GM20000 (cell line): ENCODE measurements around the gene TP73.

Experiments
- DNase-seq: peaks from one replicate; pipeline ENCODE4 v3.0.0; 2012; ENCODE audit warnings: low spot score
- TF ChIP-seq, protein P1 (sequence below): IDR thresholded peaks from 2 replicates; pipeline ENCODE4 v1.5.1; 2012; ENCODE audit warnings: mild to moderate bottlenecking, control low read depth; ENCODE audit errors: extremely low read depth, missing control alignments

Gene TP73

DNA sequence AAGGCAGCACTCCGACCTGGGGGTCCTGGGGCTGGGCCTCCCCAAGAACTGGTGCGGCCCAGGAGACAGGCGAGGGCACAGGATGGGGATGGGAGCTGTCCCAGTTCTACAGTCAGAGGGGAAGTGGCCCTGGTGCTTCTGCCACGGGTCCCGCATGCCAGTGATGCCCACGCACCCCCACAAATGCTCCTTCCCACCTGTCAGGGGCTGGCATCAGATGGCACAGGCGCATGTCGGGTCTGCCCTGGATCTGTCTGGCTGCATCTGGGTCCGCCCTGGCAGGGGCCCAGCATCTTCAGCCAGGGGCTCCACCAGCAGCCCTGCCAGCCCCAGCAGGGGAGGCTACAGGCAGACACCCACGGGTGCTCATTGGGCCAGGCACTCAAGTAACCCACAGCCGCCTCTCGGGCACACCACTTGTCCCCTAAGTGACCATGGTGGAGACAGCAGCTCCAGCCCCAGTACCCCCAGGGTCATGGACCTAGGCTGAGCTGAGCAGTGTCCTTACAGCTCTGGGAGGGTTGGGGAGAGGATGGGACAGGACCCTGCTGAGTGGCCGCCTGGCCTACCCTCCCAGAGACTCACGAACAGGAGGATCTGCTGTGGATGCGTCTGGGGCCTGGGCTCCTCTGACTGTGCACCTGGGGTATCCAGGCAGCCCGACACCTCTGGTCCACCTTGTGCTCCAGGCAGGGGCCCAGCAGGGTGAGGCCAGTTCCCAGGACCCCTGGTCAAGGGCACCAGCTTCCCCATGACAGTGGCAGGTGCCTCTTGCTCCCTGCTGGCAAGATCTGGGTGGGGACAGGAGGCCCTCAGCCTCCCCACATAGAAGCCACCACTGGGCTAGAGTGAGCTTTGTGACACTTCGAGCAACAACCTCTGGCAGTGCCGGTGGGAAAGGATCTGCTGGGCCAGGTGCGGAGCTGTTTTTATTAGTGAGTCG is 125.6 kb downstream of the TP73 start:
- DNase-seq = no peak
- TF ChIP-seq, protein P1, sequence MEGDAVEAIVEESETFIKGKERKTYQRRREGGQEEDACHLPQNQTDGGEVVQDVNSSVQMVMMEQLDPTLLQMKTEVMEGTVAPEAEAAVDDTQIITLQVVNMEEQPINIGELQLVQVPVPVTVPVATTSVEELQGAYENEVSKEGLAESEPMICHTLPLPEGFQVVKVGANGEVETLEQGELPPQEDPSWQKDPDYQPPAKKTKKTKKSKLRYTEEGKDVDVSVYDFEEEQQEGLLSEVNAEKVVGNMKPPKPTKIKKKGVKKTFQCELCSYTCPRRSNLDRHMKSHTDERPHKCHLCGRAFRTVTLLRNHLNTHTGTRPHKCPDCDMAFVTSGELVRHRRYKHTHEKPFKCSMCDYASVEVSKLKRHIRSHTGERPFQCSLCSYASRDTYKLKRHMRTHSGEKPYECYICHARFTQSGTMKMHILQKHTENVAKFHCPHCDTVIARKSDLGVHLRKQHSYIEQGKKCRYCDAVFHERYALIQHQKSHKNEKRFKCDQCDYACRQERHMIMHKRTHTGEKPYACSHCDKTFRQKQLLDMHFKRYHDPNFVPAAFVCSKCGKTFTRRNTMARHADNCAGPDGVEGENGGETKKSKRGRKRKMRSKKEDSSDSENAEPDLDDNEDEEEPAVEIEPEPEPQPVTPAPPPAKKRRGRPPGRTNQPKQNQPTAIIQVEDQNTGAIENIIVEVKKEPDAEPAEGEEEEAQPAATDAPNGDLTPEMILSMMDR = no peak

DNA sequence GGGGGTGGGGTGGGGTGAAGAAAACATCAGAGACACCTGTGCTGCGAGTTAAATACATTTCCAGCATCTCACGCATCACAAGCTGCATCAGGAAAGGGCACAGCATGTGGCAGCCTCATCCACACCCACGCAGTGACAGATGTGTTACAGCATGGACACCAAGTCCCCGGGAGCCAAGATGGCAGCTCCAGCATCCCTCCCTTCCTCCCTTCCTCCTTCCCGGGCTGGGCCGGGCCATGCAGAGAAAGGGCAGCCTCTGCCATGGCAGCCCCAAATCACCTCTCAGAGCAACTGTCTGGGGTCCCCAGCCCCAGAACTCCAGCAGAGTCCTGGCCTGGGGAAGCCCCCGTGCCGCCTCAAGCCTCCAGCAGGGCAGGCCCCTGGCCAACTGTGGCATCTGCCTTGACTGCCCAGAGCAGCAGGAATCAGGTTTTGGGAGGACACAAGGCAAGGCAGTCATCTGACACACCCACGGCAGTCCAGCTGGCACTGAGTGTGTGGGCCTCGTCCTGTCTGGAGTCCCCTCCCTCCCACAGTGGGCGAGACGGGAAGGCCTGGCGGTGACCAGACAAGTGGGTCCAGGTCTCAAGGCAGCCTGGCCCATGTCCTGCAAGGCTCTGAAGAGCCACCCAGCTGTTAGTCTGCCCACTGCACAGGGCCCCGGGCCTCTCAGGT is 126.4 kb downstream of the TP73 start:
- TF ChIP-seq, protein P1 = no peak
- no peak for DNase-seq

DNA sequence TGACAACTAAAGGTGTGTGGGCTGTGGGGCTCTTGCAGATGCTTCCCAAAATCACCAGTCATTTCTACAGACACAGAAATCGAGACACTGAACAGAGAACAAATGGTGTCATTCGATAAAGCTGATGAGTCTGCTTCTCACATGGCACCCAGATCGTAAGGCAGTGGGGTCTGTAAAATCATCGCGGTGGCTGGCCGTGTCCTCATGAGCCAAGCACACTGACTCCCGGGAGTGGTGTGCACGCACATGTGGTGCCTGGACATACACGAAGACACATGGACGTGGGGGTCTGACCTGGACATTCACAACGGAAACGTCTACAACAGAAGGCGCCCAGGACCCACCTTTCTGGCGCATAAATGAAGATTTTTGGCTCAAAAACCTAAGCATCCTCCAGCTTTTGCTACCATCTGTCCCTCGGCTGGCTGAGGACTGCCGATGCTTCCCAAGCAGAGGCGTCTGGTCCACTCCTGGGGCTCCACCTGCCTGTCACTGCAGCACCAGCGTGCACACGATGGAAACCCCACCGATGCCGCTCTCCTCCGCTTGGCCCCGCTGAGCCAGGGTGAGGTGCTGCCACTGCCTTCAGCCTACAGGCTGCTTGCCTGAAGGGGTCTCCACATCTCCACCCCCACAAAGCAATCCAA is 127.1 kb downstream of the TP73 start:
- TF ChIP-seq, protein P1 = no peak
- DNase-seq = no peak

DNA sequence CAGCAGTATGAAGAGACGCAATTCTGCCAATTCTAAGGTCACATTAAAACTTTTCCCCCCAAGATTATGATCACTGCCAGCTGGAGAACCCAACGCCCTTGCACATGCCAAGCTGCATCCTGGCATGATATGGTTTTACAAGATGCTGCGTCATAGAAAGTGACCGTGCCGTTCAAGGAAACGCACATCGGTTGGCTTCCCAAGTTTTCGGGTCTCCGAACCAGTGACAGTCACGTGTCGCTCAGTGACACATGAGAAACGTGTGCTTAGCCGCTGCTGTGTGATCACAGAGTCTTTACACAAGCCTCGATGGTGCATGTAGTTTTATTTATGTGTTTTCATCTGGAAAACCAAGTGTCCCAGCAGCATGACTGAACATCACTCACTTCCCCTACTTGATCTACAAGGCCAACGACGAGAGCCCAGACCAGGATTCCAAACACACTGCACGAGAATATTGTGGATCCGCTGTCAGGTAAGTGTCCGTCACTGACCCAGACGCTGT is 127.6 kb downstream of the TP73 start:
- no peak for DNase-seq
- TF ChIP-seq, protein P1 = no peak

DNA sequence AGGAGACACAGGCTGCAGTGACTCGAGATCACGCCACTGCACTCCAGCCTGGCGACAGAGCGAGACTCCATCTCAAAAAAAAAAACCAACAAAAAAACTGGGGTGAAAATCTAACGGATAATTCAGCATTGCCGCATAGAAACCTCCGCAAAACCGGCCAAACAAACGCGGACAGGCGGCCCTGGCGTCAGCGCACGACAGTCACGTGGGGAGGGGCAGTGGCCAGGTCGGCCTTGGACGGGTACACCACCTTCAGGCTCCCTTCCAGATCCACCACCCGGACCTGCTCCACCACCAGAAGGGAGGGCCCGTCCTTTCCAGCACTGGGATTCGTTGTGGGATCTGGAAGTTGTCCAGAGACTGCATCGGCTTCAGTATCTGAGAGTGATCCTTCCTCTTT is 128.6 kb downstream of the TP73 start:
- TF ChIP-seq, protein P1 = no peak

DNA sequence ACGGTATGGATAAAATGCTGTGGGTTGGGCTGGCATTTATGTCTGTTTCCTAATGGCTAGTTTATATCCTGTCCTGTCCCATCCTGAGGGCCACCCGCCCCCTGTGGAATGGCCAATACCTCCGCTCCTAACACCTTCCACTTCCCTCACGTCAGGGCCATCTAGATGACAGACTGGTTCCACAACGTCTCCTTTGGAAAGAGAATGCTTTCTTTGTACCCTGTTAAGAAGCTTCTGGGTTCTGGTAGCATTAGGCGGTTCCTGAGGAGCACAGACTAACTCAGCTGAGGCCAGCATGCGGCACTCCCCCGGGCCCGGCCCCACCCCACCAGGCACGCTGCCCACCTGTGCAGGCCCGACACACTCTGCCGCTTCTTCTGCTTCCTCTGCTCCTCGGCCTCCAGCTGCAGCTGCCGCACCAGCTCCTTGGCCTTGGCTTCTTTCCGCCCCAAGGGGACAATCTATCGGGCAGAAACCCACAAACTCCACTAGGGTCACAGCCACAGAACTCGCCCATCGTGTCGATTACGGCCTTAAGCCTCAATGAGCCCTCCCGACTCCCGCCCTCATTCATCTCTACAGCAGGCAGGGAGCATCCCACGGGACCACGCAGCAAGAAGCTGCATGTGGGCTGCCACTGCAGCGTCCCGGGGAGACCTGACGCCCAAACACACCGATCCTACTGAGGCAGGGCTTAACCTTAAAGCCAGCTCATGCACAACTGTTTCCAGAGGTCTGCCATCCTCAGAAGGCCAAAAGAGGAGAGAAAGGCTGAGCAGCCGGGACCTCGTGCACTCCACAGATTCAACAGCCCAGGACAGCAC is 131.5 kb downstream of the TP73 start:
- TF ChIP-seq, protein P1 = no peak
- no peak for DNase-seq

More for the DNA sequence above, 128.6 kb downstream of the TP73 start:
- no peak for DNase-seq
